GM19324 (cell line): ENCODE measurements around the gene SLC30A1.
"Not testable (repeated sequence)": the region's sequence is repeated elsewhere in the genome, so short reads cannot be mapped to it uniquely, and the experiment has no call there.

ENCODE experiments used
- ATAC-seq: cut with Tn5 transposase; IDR thresholded peaks from one replicate; pipeline ENCODE4 v1.9.1; 2021; ENCODE audit warnings: mild to moderate bottlenecking, moderate library complexity; ENCODE audit not compliant: unreplicated experiment, low FRiP score

SLC30A1 gene

GRCh38 chr1:211588711-211589110, 9.8 kb upstream of the SLC30A1 start:
- ATAC-seq, result no peak

- no peak for ATAC-seq
Measured at GRCh38 chr1:211587123-211587522, 8.2 kb upstream of the SLC30A1 start.

GRCh38 chr1:211586538-211586937, 7.6 kb upstream of the SLC30A1 start:
- ATAC-seq, result no peak

- no peak for ATAC-seq
Measured at GRCh38 chr1:211583011-211583992, 4.3 kb upstream of the SLC30A1 start.

- no peak for ATAC-seq
Measured at GRCh38 chr1:211581526-211581925, 2.6 kb upstream of the SLC30A1 start.

- ATAC-seq, result no peak
Measured at GRCh38 chr1:211580303-211580687, 1.3 kb upstream of the SLC30A1 start.

GRCh38 chr1:211579440-211580302, 710 bp upstream of the SLC30A1 start:
- ATAC-seq, result peak; percentile 48

GRCh38 chr1:211577819-211578639, 932 bp downstream of the SLC30A1 start:
- ATAC-seq, result peak; percentile 45

GRCh38 chr1:211577277-211577818, 1.6 kb downstream of the SLC30A1 start:
- no peak for ATAC-seq

- ATAC-seq, result no peak
Measured at GRCh38 chr1:211576717-211577116, 2.2 kb downstream of the SLC30A1 start.

GRCh38 chr1:211574705-211575104, 4.3 kb downstream of the SLC30A1 start:
- ATAC-seq, result no peak

- no peak for ATAC-seq
Measured at GRCh38 chr1:211571998-211572397, 7.0 kb downstream of the SLC30A1 start.

- not testable (repeated sequence) for ATAC-seq
Measured at GRCh38 chr1:211570378-211570777, 8.6 kb downstream of the SLC30A1 start.

GRCh38 chr1:211566431-211567025, 12.4 kb downstream of the SLC30A1 start:
- no peak for ATAC-seq

- ATAC-seq, result no peak
Measured at GRCh38 chr1:211564084-211564483, 14.9 kb downstream of the SLC30A1 start.

GRCh38 chr1:211559222-211560010, 19.5 kb downstream of the SLC30A1 start:
- ATAC-seq, result no peak

GRCh38 chr1:211557894-211558625, 20.9 kb downstream of the SLC30A1 start:
- no peak for ATAC-seq

GRCh38 chr1:211553549-211553948, 25.4 kb downstream of the SLC30A1 start:
- no peak for ATAC-seq
